ENCODE results near the gene MYRIP.

GRCh38 chr3:39850716-39851032 lies 41.3 kb downstream of the MYRIP start:
- no peak for TF ChIP-seq CTCF (IDR thresholded peaks at IDR 0.05; ENCODE audit: low read depth, low read length, poor library complexity, severe bottlenecking)
- no peak for TF ChIP-seq EZH2phosphoT487 (IDR thresholded peaks at IDR 0.05; ENCODE audit: borderline replicate concordance, low read length)

All from DOHH2 (cell line).